Naive thymus-derived CD8-positive, alpha-beta T cell (primary cell): ENCODE data around the gene SLC15A3. TPM values are rescaled to one million over a fixed set of nuclear protein-coding genes. Genes with fewer than 3 reads are reported as not detected.
A peak's percentile ranks its signal among the peaks of the same experiment; 100 is the strongest.

ENCODE experiments used
- ATAC-seq, 2 donors: fragments of 150-1000 bp; cut with Tn5 transposase in 1 of 2; sonication (Bioruptor Pico), chemical (Tn5 transposase) in 1 of 2; 1 replicate in 1 of 2; 2 replicates in 1 of 2; pipeline ENCODE4 v1.10.0; 2021; ENCODE audit warnings: mild to moderate bottlenecking in 2 of 2, moderate library complexity in 2 of 2
- POLR2A ChIA-PET: fragments of 350-600 bp; sonication (Branson Sonifier 250); formaldehyde crosslinking; loops from one replicate; lab custom pipeline; 2021; ENCODE audit warnings: antibody characterized with exemption; lab: Charles Lee
- DNase-seq, 10 donors: peaks; one replicate each; pipeline versions ENCODE4 v3.0.0 to v3.0.0-alpha.2; 2020 to 2022
- H3K27ac Mint-ChIP-seq, 10 donors: one replicate each; pipeline ENCODE4 v1.8.0; 2020 to 2022; ENCODE audit warnings: mild to moderate bottlenecking in 10 of 10, mixed read lengths in 10 of 10, moderate library complexity in 4 of 10, inconsistent platforms in 1 of 10
- H3K27me3 Mint-ChIP-seq, 5 donors: one replicate each; pipeline ENCODE4 v1.8.0; 2021 to 2022; ENCODE audit warnings: mixed read lengths in 5 of 5
- H3K36me3 Mint-ChIP-seq, 3 donors: one replicate each; pipeline ENCODE4 v1.8.0; 2020 to 2022; ENCODE audit warnings: mixed read lengths in 3 of 3, mild to moderate bottlenecking in 2 of 3, inconsistent platforms in 1 of 3
- H3K4me1 Mint-ChIP-seq, 4 donors: one replicate each; pipeline ENCODE4 v1.8.0; 2021 to 2022; ENCODE audit warnings: mixed read lengths in 4 of 4
- H3K4me3 Mint-ChIP-seq, 10 donors: one replicate each; pipeline ENCODE4 v1.8.0; 2020 to 2022; ENCODE audit warnings: mild to moderate bottlenecking in 10 of 10, mixed read lengths in 10 of 10, moderate library complexity in 6 of 10, inconsistent platforms in 1 of 10
- H3K9me3 Mint-ChIP-seq, 9 donors: one replicate each; pipeline ENCODE4 v1.8.0; 2020 to 2022; ENCODE audit warnings: mixed read lengths in 9 of 9, mild to moderate bottlenecking in 3 of 9, inconsistent platforms in 1 of 9, moderate library complexity in 1 of 9
- polyA plus RNA-seq, 3 donors: library from polyadenylated mRNA; unstranded; fragments of 300-500 nt; fragmentation: Illumina TruSeq; gene quantifications; one replicate each; pipeline ENCODE4 v1.2.3, GENCODE V29; 2021
- total RNA-seq, 8 experiments: library from RNA in 2 of 8; stranded (reverse) in 2 of 8; gene quantifications; one replicate each; pipeline ENCODE4 v1.2.3 and lab custom pipeline; 2021 to 2026

SLC15A3 gene
- total and polyA plus RNA-seq, 5 experiments from 2014 or later: 0.90 to 14.9 (median 3.4) TPM

DNA sequence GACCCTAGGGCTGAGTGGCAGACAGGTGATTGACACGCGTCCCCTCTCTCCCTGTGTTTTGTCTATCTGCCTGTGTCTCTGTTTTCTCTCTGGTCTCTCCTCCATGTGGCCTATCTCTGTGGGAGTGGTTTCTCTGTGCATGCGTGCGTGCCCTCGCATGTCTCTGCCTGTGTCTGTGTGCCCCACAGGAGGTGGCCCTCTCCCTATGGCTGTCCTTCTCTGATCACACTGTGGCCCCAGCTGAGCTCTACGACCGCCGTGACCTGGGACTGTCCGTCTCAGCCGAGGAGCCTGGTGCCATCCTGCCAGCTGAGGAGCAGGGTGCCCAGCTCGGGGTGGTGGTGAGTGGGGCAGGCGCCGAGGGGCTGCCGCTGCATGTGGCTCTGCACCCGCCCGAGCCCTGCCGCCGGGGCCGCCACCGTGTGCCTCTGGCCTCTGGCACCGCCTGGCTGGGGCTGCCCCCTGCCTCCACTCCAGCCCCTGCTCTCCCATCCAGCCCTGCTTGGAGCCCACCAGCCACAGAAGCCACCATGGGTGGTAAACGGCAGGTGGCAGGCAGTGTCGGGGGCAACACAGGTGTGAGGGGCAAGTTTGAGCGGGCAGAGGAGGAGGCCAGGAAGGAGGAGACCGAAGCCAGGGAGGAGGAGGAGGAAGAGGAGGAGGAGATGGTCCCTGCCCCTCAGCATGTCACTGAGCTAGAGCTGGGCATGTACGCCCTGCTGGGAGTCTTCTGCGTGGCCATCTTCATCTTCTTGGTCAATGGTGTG, 16.1 kb downstream of the SLC15A3 start:
- no peaks in the 10 kb centered on the region for H3K27me3 Mint-ChIP-seq
- POLR2A ChIA-PET: interaction anchor here (1.1 kb wide), 1 partner anchor 9 kb away, joined by 3 read pairs; no protein-coding TSS in a partner anchor
- ATAC-seq (peak in 1 of 2 donors; percentile 23), DNase-seq (no peak)
- H3K27ac Mint-ChIP-seq: peak overlapping the region in 2 of 10 donors; percentile 33 to 37
- peaks cover 0 to 10% (median 1%) of the 10 kb centered on the region in 4 donors for H3K4me1 Mint-ChIP-seq
- H3K36me3 Mint-ChIP-seq: peaks cover 0 to 8% (median 0%) of the 10 kb centered on the region in 3 donors
- H3K9me3 Mint-ChIP-seq: no peaks in the 10 kb centered on the region
- no peak overlapping the region for H3K4me3 Mint-ChIP-seq

DNA sequence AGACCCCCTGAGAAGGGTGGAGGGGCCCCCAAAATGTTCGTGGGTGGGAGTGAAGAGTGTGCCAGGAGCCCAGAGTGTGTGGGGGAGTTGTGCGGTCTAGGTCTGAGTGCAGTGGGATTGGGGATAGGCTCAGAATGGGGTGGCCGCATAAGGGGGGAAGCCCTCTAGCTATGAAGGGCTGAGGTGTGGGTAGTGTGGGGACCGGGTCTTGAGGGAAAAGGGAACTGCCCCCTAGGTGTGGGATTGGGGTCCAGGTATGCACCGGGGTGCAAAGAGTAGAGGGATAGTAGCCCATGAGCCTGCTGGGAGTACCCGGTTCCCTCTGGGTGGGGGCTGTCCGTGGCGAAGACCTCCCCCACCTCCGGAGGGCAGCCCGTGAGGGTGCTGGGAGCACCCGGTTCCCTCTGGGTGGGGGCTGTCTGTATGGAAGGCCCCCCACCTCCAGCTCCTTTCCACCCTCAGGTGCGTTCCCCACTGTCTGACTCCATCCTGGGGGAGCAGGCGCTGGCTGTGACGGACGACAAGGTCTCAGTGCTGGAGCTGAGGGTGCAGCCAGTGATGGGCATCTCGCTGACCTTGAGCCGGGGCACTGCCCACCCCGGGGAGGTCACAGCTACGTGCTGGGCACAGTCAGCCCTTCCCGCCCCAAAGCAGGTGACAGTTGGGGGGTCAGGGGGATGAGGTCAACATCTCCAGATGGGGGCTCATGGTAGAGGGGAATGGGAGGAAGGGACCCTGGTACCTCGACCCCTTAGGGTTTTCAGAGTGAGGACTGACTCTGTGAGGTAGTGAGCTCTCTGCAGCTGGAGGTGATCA, 17.0 kb downstream of the SLC15A3 start:
- no peak for ATAC-seq
- H3K27ac Mint-ChIP-seq: peak overlapping the region in 1 of 10 donors; percentile 37
- DNase-seq: no peak
- POLR2A ChIA-PET: interaction anchor here (0.8 to 1.4 kb wide), 3 partner anchors 10 to 20 kb away, joined by 3 read pairs; no protein-coding TSS in a partner anchor
- no peak overlapping the region for H3K4me3 Mint-ChIP-seq
- peaks cover 0 to 4% (median 0%) of the 10 kb centered on the region in 3 donors for H3K36me3 Mint-ChIP-seq
- peaks cover 0 to under 1% (median 0%) of the 10 kb centered on the region in 5 donors for H3K27me3 Mint-ChIP-seq
- no peaks in the 10 kb centered on the region for H3K9me3 Mint-ChIP-seq
- H3K4me1 Mint-ChIP-seq: peaks cover 0 to 12% (median 1%) of the 10 kb centered on the region in 4 donors

DNA sequence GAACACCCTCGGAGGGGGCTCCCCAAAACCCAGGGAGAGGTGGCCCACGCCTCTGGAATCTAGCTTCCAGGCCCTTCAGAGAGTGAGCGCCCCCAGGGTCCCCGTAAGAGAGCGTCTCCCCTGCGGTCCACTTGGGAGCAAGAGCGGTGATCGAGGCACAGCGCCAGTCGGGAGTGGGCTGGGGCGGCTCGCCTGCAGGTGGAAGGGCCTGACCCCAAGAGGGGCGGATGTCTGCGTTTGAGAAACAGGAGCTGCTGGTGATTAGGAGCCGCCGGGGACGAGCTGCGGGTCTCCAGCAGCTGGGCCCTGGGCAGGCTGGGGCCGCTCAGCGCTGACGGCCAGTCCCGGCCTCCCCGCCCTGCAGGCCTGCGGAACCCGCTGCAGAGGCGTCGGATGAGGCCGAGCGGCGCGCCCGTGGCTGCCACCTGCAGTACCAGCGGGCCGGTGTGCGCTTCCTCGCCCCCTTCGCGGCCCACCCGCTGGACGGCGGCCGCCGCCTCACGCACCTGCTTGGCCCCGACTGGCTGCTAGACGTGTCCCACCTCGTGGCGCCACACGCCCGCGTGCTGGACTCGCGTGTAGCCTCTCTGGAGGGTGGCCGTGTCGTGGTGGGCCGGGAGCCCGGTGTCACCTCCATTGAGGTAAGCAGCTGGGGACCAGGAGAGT, 17.7 kb downstream of the SLC15A3 start:
- Mint-ChIP-seq H3K4me1 (peaks cover 0 to 12% (median 1%) of the 10 kb centered on the region in 4 donors), H3K36me3 (peaks cover 0 to 4% (median 0%) of the 10 kb centered on the region in 3 donors), H3K27ac (peak overlapping the region in 1 of 10 donors; percentile 51), H3K27me3 (peaks cover 0 to 4% (median 1%) of the 10 kb centered on the region in 5 donors), H3K4me3 (no peak overlapping the region), H3K9me3 (no peaks in the 10 kb centered on the region)
- no peak for ATAC-seq
- POLR2A ChIA-PET: interaction anchor here (0.8 to 1.4 kb wide), 3 partner anchors 10 to 20 kb away, joined by 3 read pairs; no protein-coding TSS in a partner anchor
- no peak for DNase-seq

DNA sequence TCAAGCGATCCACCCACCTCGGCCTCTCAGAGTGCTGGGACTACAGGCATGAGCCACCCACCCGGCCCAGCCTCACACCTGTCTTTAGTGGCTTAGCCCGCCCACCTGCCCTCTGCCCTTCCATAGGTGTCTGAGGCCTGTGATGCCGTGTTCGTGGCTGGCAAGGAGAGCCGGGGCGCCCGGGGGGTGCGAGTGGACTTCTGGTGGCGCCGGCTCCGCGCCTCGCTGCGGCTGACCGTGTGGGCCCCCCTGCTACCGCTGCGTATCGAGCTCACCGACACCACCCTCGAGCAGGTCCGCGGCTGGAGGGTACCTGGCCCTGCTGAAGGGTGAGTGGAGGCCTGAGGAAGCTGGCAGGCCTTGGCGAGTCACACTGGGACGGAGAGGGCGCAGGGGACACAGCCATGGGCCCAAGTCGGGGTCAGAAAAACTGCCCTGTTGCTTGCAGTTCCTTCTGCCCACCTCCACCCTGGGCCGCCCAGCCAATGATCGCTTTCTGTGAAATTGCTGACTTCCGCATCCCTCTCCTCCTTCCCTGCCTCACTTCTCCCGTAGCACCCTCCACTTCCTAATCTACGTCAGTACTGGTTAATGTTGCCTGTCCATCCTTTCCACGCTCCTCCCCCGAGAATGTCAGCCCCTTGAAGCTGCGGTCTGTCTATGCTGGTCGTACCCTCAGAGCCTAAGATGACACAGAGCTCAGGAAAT, 18.4 kb downstream of the SLC15A3 start:
- Mint-ChIP-seq H3K4me3 (no peak overlapping the region), H3K4me1 (peaks cover 0 to 12% (median 1%) of the 10 kb centered on the region in 4 donors), H3K36me3 (no peaks in the 10 kb centered on the region), H3K27ac (no peak overlapping the region), H3K9me3 (no peaks in the 10 kb centered on the region), H3K27me3 (peaks cover 0 to 4% (median 1%) of the 10 kb centered on the region in 5 donors)
- POLR2A ChIA-PET: interaction anchor here (0.8 to 1.4 kb wide), 2 partner anchors 15 to 19 kb away, joined by 3 read pairs; no protein-coding TSS in a partner anchor
- DNase-seq: no peak
- no peak for ATAC-seq

DNA sequence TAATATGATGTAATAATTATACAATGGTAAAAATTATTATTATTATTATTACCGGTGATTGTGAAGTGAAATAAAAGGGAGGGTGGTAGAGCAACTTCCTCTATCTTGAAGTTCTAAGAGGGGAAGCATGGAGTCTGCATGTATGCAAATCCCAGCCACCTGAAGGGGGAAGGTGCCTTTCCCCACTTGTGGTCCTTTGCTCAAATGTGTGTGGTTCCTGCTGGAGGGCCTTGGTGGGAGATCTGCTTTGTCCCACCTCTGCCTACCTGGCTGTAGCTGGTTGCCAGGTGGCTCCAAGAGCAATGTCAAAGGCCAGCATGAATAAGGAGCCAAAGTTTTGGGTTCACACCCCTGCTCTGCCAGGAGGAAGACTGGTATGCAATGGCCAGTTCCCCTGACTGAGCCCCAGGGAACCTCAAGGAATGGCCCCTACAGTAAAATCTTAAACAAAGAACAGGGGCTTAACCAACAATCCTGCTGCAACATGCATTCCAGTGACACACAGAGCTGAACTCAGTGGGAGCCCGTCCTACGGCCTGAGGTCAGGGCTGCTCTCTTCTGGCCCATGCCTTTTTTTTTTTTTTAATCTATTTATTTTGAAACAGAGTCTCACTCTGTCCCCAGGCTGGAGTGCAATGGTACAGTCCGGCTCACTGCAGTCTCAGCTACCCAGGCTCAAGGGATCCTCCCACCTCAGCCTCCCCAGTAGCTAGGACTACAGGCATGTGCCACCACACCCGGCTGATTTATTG, 19.2 kb downstream of the SLC15A3 start:
- no peak for ATAC-seq

DNA sequence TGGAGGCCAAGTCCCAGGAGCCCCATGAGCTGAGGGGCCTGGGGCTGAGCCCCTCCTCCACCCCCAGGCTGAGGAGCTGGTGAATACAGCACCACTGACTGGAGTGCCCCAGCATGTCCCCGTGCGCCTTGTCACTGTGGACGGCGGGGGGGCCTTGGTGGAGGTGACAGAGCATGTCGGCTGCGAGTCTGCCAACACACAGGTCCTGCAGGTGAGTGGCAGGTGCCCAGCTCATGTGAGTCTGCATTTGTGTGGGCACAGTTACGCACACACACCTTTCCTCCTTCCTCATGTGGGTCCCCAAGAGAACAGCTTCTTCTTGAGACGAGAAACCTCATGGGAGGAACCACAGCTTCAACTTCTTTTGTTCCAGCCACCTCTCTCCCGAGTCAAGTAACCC, 20.1 kb downstream of the SLC15A3 start:
- H3K27me3 Mint-ChIP-seq: peaks cover 0 to 4% (median 1%) of the 10 kb centered on the region in 5 donors
- no peak overlapping the region for H3K4me3 Mint-ChIP-seq
- ATAC-seq (no peak), DNase-seq (no peak)
- H3K4me1 Mint-ChIP-seq: peaks cover 0 to 12% (median 1%) of the 10 kb centered on the region in 4 donors
- H3K36me3 Mint-ChIP-seq: no peaks in the 10 kb centered on the region
- no peaks in the 10 kb centered on the region for H3K9me3 Mint-ChIP-seq
- POLR2A ChIA-PET: interaction anchor here (1.2 kb wide), 2 partner anchors 13 to 19 kb away, joined by 3 to 7 read pairs; no protein-coding TSS in a partner anchor
- H3K27ac Mint-ChIP-seq: peak overlapping the region in 1 of 10 donors; percentile 38

More for the DNA sequence above, 19.2 kb downstream of the SLC15A3 start:
- Mint-ChIP-seq H3K9me3 (no peaks in the 10 kb centered on the region), H3K4me1 (peaks cover 0 to 12% (median 1%) of the 10 kb centered on the region in 4 donors), H3K27ac (peak overlapping the region in 1 of 10 donors; percentile 38), H3K36me3 (no peaks in the 10 kb centered on the region), H3K4me3 (no peak overlapping the region), H3K27me3 (peaks cover 0 to 4% (median 1%) of the 10 kb centered on the region in 5 donors)
- no peak for DNase-seq
- POLR2A ChIA-PET: interaction anchor here (1.2 kb wide), 2 partner anchors 14 to 18 kb away, joined by 3 to 7 read pairs; no protein-coding TSS in a partner anchor

DNA sequence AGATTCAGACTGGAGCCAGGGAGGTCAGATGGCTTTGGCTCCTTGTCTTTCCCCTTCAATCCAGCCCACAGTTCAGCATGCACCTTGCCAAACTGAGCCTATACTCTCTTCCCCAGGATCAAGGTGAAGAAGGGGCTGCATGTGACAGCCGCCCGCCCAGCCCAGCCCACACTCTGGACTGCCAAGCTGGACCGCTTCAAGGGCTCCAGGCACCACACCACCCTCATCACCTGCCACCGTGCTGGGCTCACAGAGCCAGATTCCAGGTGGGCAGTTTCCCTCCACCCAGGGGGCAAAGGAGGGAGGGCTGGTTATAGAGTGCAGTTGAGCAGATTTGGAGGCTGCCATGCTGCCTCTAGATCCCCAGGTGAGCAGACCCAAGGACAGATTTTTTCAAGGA, 21.6 kb downstream of the SLC15A3 start:
- Mint-ChIP-seq H3K36me3 (no peaks in the 10 kb centered on the region), H3K27me3 (peaks cover 0 to 6% (median 3%) of the 10 kb centered on the region in 5 donors), H3K4me3 (no peak overlapping the region), H3K4me1 (peaks cover 3 to 14% (median 5%) of the 10 kb centered on the region in 4 donors), H3K9me3 (no peaks in the 10 kb centered on the region), H3K27ac (peak overlapping the region in 2 of 10 donors; percentile 29)
- DNase-seq: no peak
- POLR2A ChIA-PET: interaction anchor here (1.3 kb wide), 1 partner anchor 21 kb away, joined by 4 read pairs; no protein-coding TSS in a partner anchor
- no peak for ATAC-seq

DNA sequence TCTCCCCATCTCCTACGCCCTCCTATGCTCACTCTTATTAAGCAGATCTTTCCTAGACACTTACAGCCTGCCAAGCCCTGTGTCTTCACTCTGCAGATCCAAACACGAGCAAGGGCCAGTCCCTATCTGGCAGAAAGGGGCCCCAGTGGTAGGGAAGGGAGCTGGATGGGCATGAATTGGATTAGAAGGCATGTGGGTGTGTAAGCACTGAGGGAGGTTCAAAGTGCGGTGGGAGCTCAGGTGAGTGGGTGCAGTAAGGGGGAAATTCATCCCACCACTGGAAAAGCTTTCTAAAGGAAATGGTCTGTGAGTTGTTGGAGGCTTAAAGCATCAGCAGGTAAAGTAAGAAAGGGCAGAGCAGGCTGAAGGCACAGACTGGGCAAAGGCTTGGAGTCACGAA, 22.2 kb downstream of the SLC15A3 start:
- Mint-ChIP-seq H3K9me3 (no peaks in the 10 kb centered on the region), H3K27me3 (peaks cover 0 to 9% (median 3%) of the 10 kb centered on the region in 5 donors), H3K36me3 (no peaks in the 10 kb centered on the region), H3K27ac (peak overlapping the region in 2 of 10 donors; percentile 16 to 45), H3K4me3 (no peak overlapping the region), H3K4me1 (peaks cover 7 to 18% (median 11%) of the 10 kb centered on the region in 4 donors)
- ATAC-seq (no peak), DNase-seq (no peak)
- POLR2A ChIA-PET: interaction anchor here (0.6 kb wide), 1 partner anchor 112 kb away, joined by 3 read pairs; no protein-coding TSS in a partner anchor

DNA sequence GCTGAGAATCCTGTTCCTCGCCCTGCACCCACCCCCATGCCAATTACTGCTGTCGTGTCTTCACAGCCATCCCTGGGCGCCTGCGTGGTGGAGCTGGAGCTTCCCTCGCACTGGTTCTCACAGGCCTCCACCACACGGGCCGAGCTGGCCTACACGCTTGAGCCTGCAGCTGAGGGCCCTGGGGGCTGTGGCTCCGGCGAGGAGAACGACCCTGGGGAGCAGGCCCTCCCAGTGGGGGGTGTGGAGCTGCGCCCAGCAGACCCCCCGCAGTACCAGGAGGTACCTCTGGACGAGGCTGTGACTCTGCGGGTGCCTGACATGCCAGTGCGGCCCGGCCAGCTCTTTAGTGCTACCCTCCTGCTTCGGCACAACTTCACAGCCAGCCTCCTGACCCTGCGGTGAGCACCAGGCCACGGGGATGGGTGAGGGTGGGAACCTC, 23.4 kb downstream of the SLC15A3 start:
- no peak for ATAC-seq
- H3K4me3 Mint-ChIP-seq: no peak overlapping the region
- no peak overlapping the region for H3K27ac Mint-ChIP-seq
- peaks cover 1 to 9% (median 3%) of the 10 kb centered on the region in 5 donors for H3K27me3 Mint-ChIP-seq
- H3K36me3 Mint-ChIP-seq: peaks cover 0 to 3% (median 0%) of the 10 kb centered on the region in 3 donors
- POLR2A ChIA-PET: interaction anchor here (0.8 kb wide), 1 partner anchor 24 kb away, joined by 3 read pairs; no protein-coding TSS in a partner anchor
- DNase-seq: no peak
- peaks cover 7 to 20% (median 12%) of the 10 kb centered on the region in 4 donors for H3K4me1 Mint-ChIP-seq
- no peaks in the 10 kb centered on the region for H3K9me3 Mint-ChIP-seq

DNA sequence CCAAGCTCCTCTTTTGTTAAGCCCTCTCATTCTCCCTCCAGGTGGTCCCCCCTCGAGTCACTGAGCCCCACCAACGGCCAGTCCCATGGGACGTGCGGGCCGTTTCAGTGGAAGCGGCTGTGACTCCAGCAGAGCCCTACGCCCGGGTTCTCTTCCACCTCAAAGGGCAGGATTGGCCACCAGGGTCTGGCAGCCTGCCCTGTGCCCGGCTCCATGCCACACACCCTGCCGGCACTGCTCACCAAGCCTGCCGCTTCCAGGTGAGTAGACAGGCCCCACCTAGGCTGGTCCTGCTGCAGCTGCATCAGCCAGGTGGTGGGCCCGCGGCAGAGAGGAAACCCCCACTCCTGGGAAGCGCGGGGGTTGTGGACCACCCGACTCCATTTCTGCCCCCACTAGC, 24.4 kb downstream of the SLC15A3 start:
- H3K27ac Mint-ChIP-seq: no peak overlapping the region
- H3K27me3 Mint-ChIP-seq: peaks cover 1 to 13% (median 8%) of the 10 kb centered on the region in 5 donors
- DNase-seq (no peak), ATAC-seq (no peak)
- H3K4me1 Mint-ChIP-seq: peaks cover 9 to 23% (median 16%) of the 10 kb centered on the region in 4 donors
- H3K9me3 Mint-ChIP-seq: no peaks in the 10 kb centered on the region
- POLR2A ChIA-PET: interaction anchor here (0.8 to 0.9 kb wide), 2 partner anchors 23 to 25 kb away, joined by 3 read pairs; partner anchors contain the start of gene SLC15A3
- H3K4me3 Mint-ChIP-seq: no peak overlapping the region
- H3K36me3 Mint-ChIP-seq: peaks cover under 1 to 11% (median 6%) of the 10 kb centered on the region in 3 donors
